ENCODE measurements around the gene GALM. TPM values are rescaled to one million over a fixed set of nuclear protein-coding genes. Genes with fewer than 3 reads are reported as not detected.
"Not testable (repeated sequence)": the region's sequence is repeated elsewhere in the genome, so short reads cannot be mapped to it uniquely, and the experiment has no call there.

GALM gene
- polyA plus RNA-seq (2014; cell fraction: cytosol; rRNA removed) = 9.1 and 14.8 TPM in 2 replicates
- 0.50 and 5.3 TPM in 2 replicates for polyA plus RNA-seq (2014; cell fraction: nucleus; rRNA removed)

GRCh38 chr2:38665854-38666555 lies at the start of gene GALM:
TSS of gene GALM (plus strand) at chr2:38666114. CDS start at chr2:38666162, 48 bp downstream.
- peak; percentile 92 for DNase-seq (ENCODE audit: low spot score)

- no peak for DNase-seq (ENCODE audit: low spot score)
Measured at GRCh38 chr2:38617301-38617700, 48.6 kb upstream of the GALM start.

GRCh38 chr2:38619458-38620164 lies 46.3 kb upstream of the GALM start:
- no peak for DNase-seq (ENCODE audit: low spot score)

- no peak for DNase-seq (ENCODE audit: low spot score)
Measured at GRCh38 chr2:38620282-38620977, 45.5 kb upstream of the GALM start.

GRCh38 chr2:38621018-38621417 lies 44.9 kb upstream of the GALM start:
- no peak for DNase-seq (ENCODE audit: low spot score)

DNA sequence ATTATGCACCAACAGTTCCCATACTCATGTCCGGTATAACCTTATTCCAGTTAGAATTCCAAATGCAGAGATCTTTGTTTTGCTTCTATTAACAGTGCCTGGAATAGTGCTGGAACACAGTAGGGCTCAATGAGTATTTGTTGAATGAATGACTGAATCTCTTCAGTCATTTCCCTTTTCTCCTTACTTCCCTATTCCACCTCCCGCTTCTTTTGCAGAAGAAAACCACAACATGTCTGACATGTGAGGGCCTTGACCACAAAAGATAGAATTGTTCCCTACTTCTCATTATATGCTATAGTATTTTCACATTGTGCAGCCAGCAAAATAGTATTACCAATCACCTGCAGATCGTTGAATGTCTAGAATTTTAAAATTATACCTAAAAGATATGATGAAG lies 43.7 kb upstream of the GALM start:
- no peak for DNase-seq (ENCODE audit: low spot score)

DNA sequence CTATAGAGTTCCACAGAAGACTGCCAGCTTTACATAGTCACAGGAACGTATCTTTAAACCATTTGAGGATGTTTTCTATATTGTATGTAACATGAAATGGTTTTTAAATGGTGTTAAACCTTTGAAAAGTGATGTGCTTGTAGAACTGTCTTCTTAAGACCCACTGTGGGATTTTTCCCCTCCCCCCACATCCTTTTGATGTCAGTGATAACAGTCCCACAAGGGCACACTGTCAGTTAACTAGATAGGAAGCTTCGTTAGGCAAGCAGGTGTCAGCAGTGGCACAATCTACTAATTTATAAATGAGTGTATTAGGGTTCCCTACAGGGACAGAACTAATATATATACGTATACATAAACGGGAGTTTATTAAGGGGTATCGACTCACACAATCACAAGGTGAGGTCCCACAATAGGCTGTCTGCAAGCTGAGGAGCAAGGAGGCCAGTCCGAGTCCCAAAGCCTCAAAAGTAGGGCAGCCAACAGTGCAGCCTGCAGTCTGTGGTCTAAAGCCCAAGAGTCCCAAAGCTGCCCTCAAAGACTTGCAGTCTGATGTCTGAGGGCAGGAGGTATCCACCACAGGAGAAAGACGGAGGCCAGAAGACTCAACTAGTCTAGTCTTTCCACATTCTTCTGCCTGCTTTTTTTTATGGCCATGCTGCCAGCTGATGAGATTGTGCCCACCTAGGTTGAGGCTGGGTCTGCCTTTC lies 39.4 kb upstream of the GALM start:
- no peak for DNase-seq (ENCODE audit: low spot score)

DNA sequence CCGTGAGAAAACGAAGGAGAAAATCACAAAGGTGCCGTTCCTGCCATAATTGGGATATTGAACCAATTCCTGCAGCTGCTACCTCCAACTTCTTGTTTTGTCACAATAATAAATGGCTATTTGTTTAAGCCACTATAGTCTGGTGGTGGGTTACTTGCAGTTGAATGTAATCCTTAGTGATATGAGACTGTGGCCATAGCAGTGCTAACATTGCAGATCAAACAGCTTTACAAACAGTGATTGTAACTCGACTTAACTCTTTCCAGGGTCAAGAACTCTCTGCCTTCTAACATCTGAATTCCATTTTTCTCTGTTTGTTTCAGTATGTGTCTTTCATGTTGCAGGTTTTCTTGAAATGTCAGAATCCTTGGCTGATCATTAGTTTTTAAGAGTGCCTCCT lies 38.5 kb upstream of the GALM start:
- DNase-seq (ENCODE audit: low spot score) = no peak

- DNase-seq (ENCODE audit: low spot score) = no peak
Measured at GRCh38 chr2:38629684-38630083, 36.2 kb upstream of the GALM start.

- DNase-seq (ENCODE audit: low spot score) = no peak
Measured at GRCh38 chr2:38631976-38632375, 33.9 kb upstream of the GALM start.

DNA sequence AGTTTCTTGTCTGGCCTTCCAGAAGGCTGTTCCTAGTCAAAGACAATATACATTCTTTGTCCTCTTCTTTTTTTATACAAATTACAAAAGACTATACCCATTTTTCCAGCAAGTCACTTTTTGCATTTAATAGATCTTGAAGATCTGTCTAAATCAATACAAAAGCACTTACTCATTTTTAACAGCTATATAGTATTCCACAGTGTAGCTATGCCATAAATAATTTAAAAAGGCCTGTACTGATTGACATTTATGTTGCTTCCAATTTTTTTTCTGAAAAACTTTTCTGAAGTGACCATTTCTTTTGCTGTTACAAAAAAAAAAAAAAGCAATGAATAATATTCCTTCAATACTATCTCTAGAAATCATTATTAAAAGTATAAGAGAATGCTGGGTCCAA lies 32.9 kb upstream of the GALM start:
- DNase-seq (ENCODE audit: low spot score) = no peak

DNA sequence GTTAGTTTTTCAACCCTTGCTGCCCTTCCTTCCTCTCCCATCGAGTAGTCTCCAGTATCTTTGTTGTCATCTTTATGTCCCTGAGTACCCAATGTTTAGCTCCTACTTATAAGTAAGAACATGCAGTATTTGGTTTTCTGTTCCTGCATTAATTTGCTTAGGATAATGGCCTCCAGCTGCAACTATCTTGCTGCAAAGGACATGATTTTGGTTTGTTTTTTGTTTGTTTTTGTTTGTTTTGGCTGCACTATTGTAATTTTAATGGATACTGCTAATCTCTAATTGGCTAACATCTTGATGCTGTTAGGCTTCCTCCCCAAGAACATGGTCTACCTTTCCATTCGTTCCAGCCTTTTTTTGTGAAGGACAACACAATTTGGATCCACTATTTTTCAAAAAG lies 32.0 kb upstream of the GALM start:
- no peak for DNase-seq (ENCODE audit: low spot score)

- no peak for DNase-seq (ENCODE audit: low spot score)
Measured at GRCh38 chr2:38634684-38635083, 31.2 kb upstream of the GALM start.

DNA sequence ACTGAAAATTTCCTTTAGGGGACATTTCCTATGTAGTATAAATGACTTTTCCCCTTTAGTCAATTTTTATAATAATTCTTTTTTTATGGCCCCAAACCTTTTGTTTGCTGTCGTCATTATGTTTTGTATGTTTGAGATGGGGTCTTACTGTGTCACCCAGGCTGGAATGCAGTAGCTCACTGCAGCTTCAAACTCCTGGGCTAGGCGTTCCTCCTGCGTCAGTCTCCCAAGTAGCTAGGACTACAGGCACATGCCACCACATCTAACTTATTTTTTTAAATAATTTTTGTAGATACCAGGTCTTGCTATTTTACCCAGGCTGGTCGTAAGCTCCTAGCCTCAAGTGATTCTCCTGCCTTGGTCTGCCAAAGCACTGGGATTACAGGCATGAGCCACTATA lies 30.8 kb upstream of the GALM start:
- DNase-seq (ENCODE audit: low spot score) = no peak

DNA sequence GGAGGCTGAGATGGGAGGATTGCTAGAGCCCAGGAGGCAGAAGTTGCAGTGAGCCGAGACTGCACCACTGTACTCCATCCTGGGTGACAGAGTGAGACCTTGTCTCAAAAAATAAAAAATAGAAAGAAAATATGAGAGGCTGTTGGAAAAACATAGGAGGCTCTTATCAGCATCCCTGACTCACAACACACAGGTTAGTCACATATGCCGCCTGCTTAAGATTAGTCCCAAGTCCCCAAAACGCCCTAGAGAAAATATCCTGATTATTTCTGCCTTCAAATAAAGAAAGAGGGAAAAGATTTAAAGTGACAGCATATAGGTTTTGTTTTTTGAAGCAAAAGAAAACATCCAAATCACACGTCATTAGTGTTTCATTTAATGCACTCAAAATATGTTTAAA lies 29.8 kb upstream of the GALM start:
- DNase-seq (ENCODE audit: low spot score) = no peak

GRCh38 chr2:38642373-38643017 lies 23.4 kb upstream of the GALM start:
- DNase-seq (ENCODE audit: low spot score) = not testable (repeated sequence)

GRCh38 chr2:38643021-38643671 lies 22.8 kb upstream of the GALM start:
- no peak for DNase-seq (ENCODE audit: low spot score)

DNA sequence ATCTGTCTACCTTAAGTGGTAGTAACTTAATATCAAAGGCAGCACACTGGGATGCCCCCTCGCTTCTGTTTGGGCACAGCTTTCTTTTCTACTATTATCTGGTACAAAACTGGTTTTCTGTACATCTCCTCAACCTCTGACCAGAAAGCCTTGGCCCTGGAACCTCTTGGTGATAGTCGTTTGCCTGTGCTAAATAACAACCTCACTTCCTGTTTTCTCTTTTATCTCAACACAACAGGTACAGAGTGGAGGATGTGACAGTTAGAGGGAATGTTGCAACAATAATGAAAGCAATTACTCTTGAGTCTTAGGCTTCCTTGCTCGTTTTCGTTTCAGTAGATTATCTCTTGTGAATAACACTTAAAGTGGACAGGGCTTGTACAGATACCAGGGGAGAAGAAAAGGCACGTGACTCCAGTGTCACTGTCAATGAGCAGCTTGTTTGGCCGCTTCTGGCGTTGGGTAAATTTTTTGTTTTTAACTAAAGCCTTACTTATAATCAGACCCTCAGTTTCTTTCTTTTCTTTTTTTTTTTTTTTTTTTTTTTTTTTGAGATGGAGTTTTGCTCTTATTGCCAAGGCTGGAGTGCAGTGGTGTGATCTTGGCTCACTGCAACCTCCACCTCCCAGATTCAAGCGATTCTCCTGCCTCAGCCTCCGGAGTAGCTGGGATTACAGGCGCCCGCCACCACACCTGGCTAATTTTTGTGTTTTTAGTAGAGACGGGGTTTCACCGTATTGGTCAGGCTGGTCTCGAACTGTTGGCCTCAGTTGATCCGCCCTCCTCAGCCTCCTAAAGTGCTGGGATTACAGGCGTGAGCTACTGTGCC lies 22.0 kb upstream of the GALM start:
- not testable (repeated sequence) for DNase-seq (ENCODE audit: low spot score)

GRCh38 chr2:38648107-38648761 lies 17.7 kb upstream of the GALM start:
- no peak for DNase-seq (ENCODE audit: low spot score)
